Activated CD8-positive, alpha-beta memory T cell treated with anti-CD3 and anti-CD28 coated beads, Interleukin-2, amount 50 U/mL, for 24 hours (primary cell): ENCODE results near the gene SUMO4.

Experiments used
- DNase-seq: peaks from one replicate; pipeline ENCODE4 v3.0.0-alpha.2; 2020; ENCODE audit errors: extremely low read depth

Gene SUMO4

GRCh38 chr6:149389509-149390297, 10.4 kb upstream of the SUMO4 start:
- DNase-seq, result no peak

DNA sequence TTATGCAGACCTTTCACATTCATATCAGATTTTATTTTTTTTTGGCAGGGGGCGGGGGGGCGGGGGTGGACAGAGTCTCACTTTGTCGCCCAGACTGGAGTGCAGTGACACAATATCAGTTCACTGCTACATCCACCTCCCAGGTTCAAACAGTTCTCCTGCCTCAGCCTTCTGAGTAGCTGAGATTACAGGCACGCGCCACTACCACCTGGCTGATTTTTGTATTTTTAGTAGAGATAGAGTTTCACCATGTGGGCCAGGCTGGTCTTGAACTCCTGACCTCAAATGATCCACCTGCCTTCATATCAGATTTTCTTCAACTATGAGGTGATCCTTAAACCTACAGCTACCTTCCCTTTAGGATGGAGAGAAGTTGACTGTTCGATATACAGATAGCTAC, 8.0 kb upstream of the SUMO4 start:
- no peak for DNase-seq

- DNase-seq, result no peak
Measured at GRCh38 chr6:149392535-149392934, 7.5 kb upstream of the SUMO4 start.

GRCh38 chr6:149393002-149393679, 6.9 kb upstream of the SUMO4 start:
- DNase-seq, result no peak

- no peak for DNase-seq
Measured at GRCh38 chr6:149395185-149395584, 4.9 kb upstream of the SUMO4 start.

DNA sequence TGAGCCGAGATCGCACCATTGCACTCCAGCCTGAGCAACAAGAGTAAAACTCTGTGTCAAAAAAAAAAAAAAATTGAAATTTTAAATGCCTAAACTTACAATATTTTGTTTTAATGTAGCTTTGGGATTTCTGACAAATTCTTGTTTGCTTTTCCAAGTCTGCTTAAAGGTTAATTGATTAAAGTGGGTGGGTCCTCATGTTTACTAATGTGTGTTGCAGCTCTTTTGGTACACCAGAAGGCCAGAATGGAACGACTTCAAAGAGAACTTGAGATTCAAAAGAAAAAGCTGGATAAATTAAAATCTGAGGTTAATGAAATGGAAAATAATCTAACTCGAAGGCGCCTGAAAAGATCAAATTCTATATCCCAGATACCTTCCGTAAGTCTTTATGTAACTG, 2.7 kb upstream of the SUMO4 start:
- DNase-seq, result no peak

- no peak for DNase-seq
Measured at GRCh38 chr6:149403534-149403933, 3.5 kb downstream of the SUMO4 start.

DNA sequence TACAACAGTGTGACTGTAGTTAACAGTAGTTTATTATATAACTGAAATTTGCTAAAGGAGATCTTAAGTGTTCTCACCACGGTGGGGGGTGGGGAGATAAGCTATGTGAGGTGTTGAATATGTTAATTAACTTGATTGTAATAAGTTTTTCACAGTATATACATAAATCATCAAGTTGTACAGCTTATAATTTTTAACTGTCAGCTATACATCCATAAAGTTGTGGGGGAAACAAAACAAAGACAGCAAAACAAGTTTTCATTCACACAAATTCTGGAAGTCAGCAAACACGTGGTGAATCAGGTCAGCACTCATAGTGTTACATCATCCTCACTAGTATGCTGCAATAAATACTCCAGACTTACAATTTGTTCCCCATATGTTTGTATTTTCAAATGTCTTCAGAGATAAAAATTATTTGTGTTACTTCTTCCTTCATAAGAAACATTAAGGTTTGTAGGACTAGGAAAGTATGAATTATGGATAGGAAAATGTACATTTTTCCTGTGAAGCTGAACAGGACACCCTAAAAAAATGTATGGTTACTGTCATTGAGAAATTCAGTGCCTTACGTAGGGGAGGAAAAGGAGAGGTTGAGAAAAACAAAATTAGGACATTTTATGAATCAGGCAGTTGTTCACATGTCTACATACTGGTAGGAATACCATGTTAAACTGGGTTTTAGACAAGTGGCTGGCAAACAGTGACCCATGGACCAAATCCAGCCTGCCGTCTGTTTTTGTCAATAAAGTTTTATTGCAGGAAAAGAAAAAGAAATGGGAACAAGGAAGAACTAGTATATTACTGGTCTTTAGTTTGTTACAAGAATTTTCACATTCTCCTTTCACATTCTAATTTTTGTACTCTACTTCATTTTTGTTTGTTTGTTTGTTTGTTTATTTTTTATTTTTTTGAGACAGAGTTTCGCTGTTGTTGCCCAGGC, 6.0 kb downstream of the SUMO4 start:
- no peak for DNase-seq

- no peak for DNase-seq
Measured at GRCh38 chr6:149409617-149410016, 9.6 kb downstream of the SUMO4 start.

DNA sequence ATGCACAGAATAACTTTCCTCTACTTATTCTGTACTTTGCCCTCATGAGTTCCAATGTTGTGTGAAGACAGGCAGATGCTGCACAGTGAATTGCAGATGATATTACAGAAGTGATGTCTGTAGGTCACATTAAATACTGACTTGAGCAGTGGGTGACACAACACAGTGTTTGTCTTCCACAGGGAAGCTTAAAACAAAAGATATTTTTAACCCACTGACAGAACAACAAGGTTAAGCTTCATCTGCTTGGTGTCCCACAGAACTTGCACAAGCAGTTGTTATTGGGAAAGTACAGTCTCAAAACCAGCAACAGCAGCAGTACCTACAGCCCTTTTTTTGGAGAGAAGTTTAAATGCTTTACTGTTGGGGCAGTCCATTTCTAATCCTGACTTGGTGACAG, 10.5 kb downstream of the SUMO4 start:
- DNase-seq, result no peak

GRCh38 chr6:149414009-149414408, 13.9 kb downstream of the SUMO4 start:
- no peak for DNase-seq

DNA sequence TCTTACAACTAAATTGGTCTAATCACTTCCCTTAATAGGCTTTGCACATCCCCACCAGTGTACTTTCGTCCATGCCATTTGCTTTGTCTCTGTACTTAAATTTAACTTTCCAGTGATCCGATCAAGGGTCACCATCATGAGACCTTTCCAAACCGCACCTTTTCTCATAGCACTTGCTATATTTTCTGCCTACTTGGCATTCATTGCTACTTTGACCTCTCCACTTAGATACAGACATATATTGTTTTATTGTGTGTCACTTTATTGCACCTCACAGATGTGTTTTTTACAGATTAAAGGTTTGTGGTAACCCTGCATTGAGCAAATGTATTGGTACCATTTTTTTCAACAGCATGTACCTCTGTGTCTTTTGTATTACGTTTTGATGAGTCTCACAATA, 14.8 kb downstream of the SUMO4 start:
- DNase-seq, result no peak

DNA sequence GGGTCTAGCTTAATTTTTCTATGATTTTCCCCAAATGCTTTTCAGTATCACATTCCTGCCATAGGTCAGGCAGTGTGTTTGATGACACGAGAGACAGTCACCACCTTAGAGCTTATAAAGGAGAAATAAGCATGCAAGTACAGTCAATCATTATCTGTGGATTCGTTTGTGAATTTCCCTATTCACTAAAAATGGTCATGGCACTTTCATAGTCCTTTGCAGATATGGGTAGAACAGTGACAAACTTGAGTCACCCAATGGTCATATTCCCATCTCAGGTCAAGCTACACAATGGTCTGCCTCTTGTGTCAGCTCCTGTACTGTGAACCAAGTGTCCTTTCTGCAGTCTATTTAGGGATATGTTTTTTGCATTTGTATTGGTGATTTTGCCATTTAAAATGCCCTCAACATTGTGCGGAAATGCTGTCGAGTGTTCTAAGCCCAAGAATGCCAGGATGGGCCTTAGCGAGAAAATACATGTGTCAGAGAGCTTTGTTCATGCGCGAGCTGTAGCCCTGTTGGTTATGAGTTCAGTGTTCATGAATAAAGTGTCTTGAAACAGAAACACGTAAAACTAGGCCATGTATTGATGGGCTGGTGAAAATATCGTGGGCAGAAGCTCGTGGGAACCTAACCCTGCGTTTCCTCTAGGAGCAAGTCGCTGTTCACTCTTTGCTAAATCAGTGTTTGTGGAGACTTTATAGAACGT, 19.8 kb downstream of the SUMO4 start:
- no peak for DNase-seq

DNA sequence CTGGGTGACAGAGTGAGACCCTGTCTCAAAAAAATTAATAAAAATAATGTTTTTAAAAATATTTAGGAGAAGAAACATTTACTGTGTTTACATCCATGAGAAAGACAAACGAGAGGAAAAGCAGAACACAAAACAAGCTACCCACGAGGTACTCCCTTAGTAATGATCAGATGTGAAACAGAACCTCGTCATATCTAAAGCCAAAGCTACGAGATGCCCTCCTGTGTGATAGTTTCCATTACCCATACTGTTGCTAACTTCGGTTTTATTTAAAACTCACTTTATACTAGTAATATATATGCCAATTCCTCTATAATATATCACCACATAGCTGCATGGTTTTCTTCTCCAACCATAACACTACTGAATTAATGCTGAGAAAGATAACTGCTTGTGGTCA, 21.1 kb downstream of the SUMO4 start:
- DNase-seq, result no peak

DNA sequence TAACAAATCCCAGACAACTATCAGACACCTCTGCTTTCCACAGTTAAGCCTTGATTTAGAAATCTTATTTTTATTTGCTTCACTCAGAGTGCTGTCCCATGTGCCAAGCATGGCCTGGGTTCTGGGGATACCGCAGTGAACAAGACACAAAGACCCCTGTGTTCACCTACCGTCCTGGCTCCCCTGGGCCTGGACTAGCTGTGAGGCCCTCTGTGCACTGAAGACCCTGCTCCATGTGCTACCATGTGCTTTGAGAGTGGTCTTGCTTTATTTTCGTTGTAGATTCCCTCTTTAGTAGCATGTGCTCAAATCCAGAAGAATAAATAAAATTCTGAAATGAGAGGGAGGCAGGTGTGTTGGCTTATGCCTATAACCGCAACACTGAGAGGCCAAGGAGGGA, 22.5 kb downstream of the SUMO4 start:
- no peak for DNase-seq

- no peak for DNase-seq
Measured at GRCh38 chr6:149423964-149424440, 23.9 kb downstream of the SUMO4 start.

- no peak for DNase-seq
Measured at GRCh38 chr6:149425224-149425623, 25.2 kb downstream of the SUMO4 start.

DNA sequence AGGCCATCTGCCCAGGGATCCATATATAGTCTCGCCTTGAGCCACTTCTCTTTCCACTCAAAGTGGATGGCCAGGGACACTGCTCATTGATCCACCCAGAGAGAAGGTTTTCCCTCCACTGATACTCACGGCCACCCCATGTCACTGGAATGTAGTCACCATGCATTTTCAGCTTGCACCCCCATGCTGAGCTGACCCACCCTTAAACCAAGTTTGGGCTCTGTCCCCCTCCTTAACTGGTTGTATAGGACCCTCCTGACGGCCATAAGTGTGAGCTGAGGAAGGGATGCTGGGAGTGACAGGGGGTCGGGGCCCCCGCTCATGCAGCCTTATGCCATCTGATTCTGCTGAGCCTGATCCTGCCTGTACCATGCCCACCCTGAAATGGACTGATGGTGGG, 25.7 kb downstream of the SUMO4 start:
- DNase-seq, result no peak

DNA sequence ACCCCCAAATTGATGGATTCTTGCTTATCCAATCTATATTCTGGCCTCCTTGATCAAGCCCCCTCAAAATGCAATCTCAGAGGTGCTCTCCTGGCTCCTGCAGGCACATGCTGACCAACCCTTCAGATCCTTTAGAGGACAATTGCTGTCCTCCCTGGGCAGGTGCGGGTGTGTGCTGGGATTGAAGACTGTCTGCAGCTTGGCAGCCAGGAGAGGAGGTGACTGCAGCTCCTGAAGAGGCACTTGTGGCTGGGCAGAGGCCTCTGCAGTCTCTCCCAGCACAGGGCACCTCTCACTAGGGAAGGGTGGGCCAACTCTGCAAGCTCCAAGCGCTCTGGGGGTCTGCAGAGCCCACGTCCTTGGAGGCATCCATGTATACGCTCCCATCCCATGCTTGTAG, 28.5 kb downstream of the SUMO4 start:
- DNase-seq, result no peak

DNA sequence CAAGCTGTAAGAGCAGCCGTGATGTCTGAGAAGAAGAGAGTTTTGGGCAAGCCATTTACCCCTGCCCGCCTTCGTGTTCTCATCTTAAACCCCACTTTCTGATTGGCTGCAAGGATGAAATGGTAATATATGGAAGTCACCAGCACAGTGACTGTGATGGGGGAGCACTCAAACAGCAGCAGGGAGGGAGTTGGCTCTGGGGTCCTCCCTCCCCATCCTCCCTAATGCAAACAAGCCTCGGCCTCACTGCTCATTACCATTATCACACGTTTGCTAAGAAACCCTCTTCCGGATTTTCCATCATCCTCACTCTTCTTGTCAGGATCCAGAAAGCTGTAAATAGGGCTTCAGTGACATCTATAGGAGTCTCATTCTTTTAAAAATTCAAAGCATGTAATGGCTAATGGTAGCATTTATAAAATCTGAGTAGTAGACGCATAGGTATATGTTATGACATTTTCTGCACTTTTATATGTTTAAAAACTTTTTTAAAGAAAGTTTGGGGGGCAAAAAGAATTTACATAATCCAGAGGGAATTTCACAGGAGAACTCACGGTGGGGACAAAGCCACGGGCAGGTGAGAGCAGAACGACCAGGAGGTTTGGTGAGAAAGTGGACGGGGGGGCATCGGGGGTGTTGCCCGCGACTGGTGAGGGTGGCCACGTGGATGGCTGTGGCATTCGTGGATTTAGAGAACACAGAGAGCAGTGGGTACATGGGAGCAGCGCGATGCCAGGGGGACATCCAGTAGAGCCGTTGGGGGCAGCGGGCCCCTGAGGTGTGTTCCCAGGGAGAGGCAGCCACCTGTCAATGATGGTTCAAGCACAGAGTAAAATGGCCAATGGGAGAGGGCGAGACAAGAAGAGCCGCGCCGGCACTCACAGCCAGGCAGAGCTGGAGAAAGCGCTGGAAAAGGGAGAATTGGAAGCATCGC, 29.6 kb downstream of the SUMO4 start:
- no peak for DNase-seq
